HG03520 (cell line): ENCODE measurements around the gene MORF4L1.
"Not testable (repeated sequence)": the region's sequence is repeated elsewhere in the genome, so short reads cannot be mapped to it uniquely, and the experiment has no call there.

ENCODE experiments used
- ATAC-seq: cut with Tn5 transposase; IDR thresholded peaks from one replicate; pipeline ENCODE4 v1.9.1; 2021; ENCODE audit warnings: mild to moderate bottlenecking, moderate library complexity; ENCODE audit not compliant: unreplicated experiment

Gene MORF4L1

DNA sequence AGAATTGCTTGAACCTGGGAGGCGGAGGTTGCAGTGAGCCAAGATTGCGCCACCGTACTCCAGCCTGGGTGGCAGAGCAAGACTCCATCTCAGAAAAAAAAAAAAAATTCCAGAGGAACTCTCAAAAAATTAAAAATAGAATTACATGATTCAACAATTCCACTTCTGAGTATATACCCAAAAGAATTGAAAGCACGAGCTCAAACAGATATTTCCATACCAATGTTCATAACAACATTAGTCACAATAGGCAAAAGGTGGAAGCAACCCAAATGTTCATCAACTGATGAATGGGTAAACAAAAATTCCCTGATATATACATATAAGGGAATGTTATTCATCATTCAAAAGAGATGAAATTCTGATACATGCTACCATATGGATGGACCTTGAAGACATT, 16.9 kb upstream of the MORF4L1 start:
- no peak for ATAC-seq

DNA sequence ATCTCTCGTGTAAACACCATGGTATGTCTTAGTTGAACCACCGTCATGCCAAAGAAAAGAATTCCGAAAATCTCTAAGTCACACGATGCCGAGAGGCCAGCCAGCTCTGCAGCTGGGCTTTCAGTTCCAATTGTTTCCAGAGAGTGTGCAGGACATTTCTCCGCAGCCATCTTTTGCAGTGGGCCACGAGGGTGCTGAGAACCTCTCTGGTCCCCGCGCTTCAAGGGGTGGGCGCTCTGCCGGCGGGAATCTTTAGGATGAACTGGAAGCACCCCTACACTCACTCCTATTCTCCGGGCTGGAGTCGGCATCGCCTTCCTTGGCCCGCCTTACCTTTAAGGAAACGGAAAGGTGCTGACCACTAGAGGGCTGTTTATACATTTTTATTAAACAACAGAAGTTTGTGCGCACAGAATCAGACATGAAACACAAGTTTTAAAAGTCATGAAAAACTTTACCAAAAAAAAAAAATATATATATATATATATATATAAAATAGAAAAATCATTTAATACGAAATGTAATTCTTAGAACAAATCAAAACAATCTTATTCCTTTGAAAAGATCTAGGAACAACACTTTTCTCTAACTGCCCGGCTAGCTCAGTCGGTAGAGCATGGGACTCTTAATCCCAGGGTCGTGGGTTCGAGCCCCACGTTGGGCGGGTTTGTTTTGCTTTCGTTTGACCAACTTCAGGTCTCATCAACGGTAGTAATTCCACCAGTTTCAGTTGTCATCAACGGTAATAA, 12.5 kb upstream of the MORF4L1 start:
- ATAC-seq: no peak

DNA sequence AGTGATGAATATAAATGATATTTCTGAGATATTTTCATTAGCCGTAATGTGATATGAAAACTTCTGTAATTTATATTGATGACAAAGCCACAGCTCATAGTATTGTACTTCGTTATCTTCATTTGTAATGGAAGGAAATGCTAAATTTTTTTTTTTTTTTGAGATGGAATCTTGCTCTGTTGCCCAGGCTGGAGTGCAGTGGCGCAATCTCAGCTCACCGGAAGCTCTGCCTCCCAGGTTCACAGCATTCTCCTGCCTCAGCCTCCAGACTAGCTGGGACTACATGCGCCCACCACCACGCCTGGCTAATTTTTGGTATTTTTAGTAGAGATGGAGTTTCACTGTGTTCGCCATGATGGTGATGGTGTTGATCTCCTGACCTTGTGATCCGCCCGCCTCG, 7.1 kb upstream of the MORF4L1 start:
- ATAC-seq: not testable (repeated sequence)

DNA sequence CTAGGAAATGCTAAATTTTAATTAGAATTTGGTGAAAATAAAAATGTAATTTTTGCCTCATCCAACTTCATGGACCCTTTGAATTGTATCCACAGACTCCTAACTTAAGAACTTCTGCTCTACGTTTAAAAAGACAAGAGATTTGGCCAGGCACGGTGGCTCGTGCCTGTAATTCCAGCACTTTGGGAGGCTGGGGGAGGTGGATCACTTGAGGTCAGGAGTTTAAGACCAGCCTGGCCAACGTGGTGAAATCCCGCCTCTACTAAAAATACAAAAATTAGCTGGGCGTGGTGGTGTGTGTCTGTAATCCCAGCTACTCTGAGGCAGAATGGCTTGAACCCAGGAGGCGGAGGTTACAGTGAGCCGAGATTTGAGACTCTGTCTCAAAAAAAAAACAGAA, 6.7 kb upstream of the MORF4L1 start:
- ATAC-seq: not testable (repeated sequence)

DNA sequence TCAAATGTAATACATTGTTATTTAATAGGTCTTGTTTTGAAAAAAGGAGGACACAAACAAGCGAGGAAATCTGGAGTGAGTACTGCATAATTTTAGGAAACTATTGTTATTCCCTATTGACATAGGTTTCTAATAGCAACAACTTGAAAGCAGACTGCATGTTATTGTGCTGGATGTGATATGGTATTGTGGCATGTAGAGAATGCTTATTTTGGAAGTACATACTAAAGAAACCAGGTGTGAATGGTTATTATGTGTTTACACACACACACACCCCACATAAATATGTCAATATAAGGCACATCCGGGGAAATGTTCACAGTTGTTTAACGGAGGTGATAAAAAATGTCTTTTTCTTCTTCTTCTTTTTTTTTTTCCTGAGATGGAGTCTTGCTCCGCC, 5.9 kb upstream of the MORF4L1 start:
- ATAC-seq: no peak

DNA sequence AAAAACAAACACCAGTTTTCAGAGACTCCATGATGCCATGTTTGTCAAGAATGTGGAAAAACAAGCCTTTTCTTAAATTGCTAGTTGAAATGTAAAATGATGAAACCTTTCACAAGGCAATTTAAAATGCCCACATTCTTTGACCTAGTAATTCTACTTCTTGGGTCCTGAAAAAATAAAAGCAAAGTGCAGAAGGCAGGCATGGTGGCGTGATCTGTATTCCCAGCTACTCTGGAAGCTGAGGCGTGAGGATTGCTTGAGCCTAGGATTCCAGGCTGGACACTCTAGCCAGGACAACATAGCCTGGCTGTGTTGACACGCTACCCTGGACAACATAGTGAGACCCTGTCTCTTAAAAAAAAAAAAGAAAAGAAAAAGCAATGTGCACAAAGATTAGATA, 4.3 kb upstream of the MORF4L1 start:
- ATAC-seq: no peak

DNA sequence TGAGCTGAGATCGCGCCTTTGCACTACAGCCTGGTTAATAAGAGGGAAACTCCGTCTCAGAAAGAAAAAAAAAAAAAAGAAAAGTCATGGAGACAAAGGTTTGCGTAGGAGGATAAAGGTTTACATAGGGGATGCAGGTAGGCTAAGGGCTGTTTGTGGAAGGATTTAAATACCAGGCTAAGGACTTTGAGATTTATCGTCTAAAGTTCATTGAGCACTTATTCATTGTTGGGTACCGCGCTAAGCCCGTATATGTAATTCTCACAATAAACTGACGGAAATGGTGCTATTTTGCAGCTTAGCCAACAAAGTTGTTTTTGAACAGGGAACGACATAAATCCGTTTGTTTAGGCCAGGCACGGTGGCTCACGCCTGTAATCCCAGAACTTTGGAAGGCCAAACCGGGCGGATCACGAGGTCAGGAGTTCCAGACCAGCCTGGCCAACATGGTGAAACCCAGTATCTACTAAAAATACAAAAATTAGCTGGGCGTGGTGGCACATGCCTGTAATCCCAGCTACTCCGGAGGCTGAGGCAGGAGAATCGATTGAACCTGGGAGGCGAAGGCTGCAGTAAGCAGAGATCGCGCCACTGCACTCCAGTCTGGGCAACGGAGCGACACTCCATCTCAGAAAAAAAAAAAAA, 1.1 kb upstream of the MORF4L1 start:
- ATAC-seq: not testable (repeated sequence)

DNA sequence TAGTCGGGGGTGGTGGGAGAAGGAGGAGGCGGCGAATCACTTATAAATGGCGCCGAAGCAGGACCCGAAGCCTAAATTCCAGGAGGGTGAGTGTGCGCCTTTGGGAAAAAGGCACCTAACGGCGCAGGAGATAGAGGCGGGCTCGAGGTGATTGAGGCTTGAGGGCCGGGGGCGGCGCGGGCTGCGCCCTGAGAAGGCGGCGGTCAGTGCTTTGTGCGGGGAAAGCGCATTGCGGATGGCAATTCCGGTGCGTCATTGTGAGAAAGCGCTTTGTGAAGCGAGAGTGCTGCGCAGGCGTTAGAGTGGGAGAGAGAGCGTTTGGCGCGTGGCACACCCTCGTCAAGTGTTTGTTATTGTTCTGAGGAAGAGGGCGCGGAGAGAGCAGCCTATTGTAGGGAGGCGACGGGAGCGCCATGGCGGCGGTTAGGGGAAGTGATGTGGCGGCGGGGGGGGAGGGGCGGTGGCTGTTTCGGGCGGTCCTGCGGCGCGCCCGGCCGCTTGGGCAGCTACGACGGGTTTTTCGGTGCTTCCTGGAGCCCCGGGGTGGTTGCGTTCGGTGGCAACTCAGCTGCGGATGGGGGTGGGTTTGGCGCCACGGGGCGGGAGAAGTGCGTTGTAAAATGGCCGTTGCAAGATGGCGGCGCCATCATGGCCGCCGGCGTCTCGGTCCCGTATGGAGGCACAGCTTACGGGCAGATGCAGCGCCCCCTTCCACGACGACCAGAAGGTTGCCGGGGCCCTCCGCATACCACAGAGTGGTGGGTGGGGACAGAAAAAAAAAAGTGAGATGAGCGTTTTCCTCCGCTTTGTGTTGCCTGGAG, 492 bp downstream of the MORF4L1 start:
- peak; percentile 57 for ATAC-seq

DNA sequence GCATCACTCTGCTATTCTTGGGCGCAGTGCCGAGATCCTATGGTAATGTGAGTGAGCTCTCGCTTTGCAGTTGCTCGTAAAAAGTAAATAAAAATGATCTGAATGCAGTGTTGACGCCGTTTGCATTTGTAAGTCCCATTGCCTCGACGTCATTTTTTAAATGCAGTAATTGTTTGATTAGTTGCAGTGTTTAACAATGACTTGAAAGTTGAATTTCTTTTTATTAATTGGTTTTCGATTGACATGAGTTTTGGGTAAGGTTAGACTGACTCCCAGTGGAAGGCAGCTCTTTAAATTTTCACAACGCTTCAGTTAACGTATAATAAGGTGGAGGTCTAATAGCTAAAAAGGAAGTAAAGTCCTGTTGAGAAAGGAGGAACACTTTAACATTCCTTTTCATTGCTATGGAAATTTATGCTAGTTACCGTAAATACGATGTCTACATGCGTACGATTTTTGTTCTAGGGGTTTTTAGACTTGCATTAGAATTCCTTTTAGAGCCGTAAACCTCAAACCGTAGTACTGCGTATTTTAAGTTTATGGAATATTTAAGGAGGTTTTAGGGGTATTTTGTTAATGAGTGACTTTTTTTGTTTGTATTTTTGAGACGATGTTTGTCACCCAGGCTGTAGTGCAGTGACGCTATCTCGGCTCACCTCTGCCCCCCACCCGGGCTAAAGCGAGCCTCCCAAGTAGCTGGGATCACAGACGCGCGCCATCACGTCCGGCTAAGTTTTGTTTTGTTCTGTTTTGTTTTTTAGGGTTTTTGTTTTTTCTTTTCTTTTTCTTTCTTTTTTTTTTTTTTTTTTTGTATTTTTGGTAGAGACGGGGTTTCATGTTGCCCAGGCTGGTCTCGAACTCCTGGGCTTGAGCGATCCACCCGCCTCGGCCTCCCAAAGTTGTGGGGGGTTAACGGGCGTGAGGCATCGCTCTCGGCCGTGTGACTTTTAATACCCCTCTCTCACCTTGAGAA, 1.4 kb downstream of the MORF4L1 start:
- no peak for ATAC-seq

DNA sequence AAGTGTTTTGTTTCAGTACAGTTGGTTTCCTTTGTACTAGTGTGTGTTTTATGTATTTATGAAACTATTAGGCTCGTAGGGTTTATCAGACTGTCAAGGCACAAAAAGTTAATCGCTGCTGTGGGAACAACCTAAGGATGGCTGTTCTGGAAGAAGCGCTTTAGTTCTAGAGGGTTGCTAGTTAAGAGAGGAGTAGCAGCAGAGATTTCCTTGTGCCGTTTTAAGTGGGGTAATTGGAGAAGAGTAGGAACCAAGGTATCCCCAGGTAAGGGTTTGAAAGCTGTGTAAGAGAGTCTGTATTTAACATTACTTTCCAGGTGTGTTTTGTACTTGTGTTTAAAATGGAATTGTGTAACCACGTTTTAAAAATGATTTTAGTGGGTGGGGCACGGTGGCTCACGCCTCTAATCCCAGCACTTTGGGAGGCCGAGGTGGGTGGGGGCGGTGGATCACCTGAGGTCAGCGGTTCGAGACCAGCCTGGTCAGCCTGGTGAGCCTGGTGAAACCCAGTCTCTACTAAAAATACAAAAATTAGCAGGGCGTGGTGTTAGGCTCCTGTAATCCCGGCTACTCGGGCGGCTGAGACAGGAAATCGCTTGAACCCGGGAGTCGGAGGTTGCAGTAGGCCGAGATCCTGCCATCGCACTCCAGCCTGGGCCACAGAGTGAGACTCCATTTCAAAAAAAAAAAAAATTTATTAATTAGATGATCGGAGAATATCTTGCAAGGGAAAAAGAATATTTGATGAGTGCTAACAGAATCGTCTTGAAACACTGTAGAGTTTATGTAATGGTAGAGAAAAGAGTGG, 2.6 kb downstream of the MORF4L1 start:
- ATAC-seq: no peak

DNA sequence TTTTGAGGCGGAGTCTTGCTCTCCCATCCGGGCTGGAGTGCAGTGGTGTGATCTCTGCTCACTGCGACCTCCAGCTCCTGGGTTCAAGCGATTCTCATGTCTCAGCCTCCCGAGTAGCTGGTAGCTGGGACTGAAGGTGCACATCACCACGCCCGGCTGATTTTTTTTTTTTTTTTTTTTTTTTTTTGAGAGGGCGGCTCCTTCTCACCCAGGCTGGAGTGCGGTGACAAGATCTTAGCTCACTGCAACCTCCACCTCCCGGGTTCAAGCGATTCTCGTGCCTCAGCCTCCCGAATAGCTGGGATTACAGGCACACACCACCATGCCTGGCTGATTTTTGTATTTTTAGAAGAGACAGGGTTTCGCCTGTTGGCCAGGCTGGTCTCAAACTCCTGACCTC, 4.3 kb downstream of the MORF4L1 start:
- not testable (repeated sequence) for ATAC-seq

DNA sequence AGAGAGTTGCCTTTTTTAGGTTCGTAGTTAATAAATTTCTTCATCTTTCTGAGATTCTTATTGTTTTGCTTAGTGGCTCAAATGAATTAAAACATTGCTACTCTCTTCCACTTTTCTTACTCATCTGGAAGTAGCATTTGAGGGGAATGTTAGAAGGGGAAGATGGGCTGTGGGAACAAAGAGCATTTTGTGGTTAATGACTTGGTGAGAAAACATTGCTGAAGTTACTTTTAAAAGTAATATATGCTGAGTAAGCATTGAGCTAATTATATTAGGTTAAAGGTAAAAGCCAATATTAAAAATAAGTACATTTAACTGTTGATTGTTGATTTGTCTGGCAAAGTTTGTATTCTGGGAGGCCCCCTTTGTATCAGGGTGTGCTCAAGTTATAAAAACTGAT, 5.7 kb downstream of the MORF4L1 start:
- no peak for ATAC-seq

DNA sequence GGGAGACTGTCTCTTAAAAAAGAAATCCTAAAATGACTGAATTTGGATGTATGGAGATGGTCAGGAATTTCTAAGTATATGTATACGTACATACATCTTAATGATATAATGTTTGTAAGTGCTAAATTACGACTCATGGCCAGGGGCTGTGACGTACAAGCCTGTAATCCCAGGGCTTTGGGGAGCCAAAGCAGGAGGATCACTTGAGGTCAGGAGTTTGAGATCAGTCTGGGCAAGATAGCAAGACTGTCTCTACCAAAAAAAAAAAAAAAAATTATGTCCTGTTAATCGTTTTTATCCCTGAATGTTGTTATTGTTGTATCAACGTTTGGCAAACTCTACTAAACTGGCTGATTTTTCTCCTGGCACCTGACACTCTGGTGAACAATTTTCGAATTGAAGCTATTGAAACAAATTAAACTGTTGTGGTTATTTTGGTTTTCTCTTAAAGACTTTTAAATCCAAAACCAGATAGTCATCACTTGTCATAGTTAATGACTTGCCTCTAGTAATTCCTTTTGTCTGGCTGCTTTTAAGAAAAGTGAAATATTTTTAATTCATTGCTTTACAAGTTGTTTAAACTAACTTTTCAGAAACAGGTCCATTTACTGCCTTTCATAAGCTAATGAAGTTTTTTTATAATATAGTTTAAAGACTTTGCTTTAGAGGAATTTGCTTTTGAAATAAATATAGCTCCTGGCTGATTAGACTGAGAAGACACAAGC, 7.0 kb downstream of the MORF4L1 start:
- ATAC-seq: no peak

DNA sequence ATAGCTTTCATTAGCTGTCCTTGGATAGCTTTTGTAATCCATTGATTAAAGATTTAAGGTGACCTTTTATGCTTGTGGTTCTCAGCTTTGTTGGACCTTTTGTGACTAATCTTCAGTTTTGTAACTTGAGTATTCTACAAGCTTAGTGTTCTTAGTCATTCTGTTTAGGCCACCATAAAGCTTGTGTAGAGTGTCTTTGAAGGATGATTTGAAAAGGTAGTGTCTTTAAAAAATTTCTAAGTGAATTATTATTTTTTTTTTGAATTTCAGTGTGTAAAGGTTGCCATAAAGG, 7.5 kb downstream of the MORF4L1 start:
- ATAC-seq: no peak

DNA sequence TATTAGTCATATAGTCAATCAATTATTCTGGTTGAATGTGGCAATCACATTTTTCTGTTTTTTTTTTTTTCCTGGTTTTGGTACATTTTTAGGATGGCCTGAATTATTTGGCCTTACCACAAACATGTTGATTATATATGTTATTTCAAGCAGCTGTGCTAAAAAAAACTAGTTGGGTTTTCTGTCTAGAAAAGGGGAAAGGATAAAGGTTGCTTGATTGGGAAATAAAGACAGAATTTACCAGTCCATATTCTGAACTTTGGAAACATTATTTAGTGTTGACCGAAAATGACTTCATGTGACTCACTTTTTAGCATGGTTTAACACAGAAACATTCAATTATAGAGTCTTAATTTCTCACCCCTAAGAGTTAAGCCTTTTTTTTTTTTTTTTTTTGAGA, 8.1 kb downstream of the MORF4L1 start:
- ATAC-seq: no peak

DNA sequence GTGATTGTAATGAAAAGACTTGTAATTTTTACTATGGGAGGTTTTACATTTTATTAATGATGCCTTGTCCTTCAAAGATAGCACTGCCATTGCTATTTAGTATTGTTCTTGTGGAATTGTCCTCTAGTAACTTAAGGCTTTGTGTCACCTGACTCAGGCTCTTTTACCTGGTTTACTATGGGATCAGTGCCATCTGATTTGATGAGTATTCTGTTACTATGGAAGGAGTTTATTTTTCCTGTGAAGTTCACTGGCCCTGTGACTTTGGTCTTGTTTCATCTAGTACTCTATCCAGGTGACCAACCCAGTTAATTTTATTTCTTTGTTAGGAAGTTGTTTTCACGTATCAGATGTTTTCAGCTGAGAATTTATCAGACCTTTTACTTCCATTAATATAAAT, 9.0 kb downstream of the MORF4L1 start:
- ATAC-seq: no peak

DNA sequence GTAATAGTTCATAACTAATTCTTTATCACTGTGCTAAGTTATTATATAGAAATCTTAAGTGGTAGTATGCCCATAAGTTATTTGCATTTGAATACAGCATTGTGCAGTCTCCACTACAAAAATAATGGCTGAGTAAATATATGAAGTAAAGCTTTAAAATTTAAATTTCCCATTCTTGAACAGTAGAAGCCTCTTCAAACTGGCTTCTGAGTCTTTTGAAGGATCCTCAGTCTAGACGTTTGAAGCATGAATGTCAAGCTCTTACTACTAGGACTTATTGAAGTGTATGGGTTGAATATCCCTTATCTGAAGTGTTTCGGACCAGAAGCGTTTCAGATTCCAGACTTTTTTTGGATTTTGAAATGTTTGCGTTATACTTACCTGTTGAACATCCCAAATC, 16.3 kb downstream of the MORF4L1 start:
- ATAC-seq: no peak

DNA sequence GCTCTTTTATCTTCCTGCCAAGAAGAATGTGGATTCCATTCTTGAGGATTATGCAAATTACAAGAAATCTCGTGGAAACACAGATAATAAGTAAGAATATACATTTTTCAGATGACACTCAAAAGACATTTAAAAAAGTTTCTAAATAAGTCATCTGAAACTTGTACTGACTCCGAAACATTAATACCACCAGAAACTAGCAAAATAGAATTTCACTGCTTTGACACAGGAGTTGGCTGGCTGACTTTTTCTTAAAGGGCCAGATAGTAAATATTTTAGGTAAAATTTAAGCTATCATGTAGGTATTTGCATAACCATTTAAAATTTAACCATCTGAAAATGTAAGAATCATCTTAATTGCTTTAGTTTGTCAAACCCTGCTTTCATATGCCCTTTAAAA, 20.8 kb downstream of the MORF4L1 start:
- no peak for ATAC-seq

DNA sequence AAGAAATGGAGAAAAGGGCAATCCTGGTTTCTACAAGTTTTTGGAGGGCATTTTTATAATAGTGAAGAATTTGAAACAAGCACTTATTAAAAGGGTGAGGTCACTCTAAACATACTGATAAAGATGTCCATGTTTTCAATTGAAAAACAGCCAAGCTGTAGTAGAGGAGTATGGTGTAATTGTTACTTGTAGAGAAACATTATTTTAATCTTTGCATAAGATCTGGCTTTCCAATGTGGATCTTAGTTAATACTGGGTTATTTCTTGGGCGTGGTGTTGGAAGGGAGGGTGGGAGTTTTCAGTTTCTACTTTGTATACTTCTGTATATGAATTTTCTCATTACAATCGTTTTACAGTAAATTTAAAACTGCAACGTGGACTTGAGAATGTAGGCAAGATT, 22.8 kb downstream of the MORF4L1 start:
- ATAC-seq: no peak
